Fibroblast of pulmonary artery (primary cell): ENCODE data around the gene SLC39A2.
"Not testable (repeated sequence)": the region's sequence is repeated elsewhere in the genome, so short reads cannot be mapped to it uniquely, and the experiment has no call there.

Experiments used
- DNase-seq: peaks from one replicate; pipeline ENCODE4 v3.0.0-alpha.2; 2010; ENCODE audit warnings: low read depth
- H3K4me3 ChIP-seq: replicated peaks from 2 replicates; pipeline ENCODE4 v1.5.1; 2011; ENCODE audit warnings: low read depth, mild to moderate bottlenecking, control low read depth, low read length, moderate library complexity
- CTCF ChIP-seq: IDR thresholded peaks from 2 replicates; pipeline ENCODE4 v1.5.1; 2011; ENCODE audit warnings: mild to moderate bottlenecking, control low read depth, low read length, inconsistent platforms; ENCODE audit errors: missing control alignments

Gene SLC39A2

GRCh38 chr14:20971705-20972021, 27.4 kb upstream of the SLC39A2 start:
- H3K4me3 ChIP-seq: no peak overlapping the region
- no peak for TF ChIP-seq CTCF
- no peak for DNase-seq

- DNase-seq: no peak
- no peak overlapping the region for H3K4me3 ChIP-seq
- TF ChIP-seq CTCF: no peak
Observed at GRCh38 chr14:20973501-20973900, 25.6 kb upstream of the SLC39A2 start.

GRCh38 chr14:20976291-20976690, 22.8 kb upstream of the SLC39A2 start:
- DNase-seq: no peak
- H3K4me3 ChIP-seq: no peak overlapping the region
- no peak for TF ChIP-seq CTCF

- no peak for TF ChIP-seq CTCF
- DNase-seq: no peak
- no peak overlapping the region for H3K4me3 ChIP-seq
Observed at GRCh38 chr14:20978687-20979086, 20.4 kb upstream of the SLC39A2 start.

GRCh38 chr14:20980906-20981305, 18.2 kb upstream of the SLC39A2 start:
- no peak for TF ChIP-seq CTCF
- no peak for DNase-seq
- H3K4me3 ChIP-seq: no peak overlapping the region

- no peak for DNase-seq
- TF ChIP-seq CTCF: no peak
- H3K4me3 ChIP-seq: no peak overlapping the region
Observed at GRCh38 chr14:20982646-20983369, 16.3 kb upstream of the SLC39A2 start.

GRCh38 chr14:20985650-20986049, 13.4 kb upstream of the SLC39A2 start:
- not testable (repeated sequence) for DNase-seq, H3K4me3 ChIP-seq
